HG03571 (cell line): ENCODE measurements around the gene INSL3.
"Not testable (repeated sequence)": the region's sequence is repeated elsewhere in the genome, so short reads cannot be mapped to it uniquely, and the experiment has no call there.

ENCODE experiments used
- ATAC-seq: cut with Tn5 transposase; IDR thresholded peaks from one replicate; pipeline ENCODE4 v1.9.1; 2021; ENCODE audit not compliant: unreplicated experiment

Gene INSL3

GRCh38 chr19:17790059-17790780 is 31.1 kb downstream of the INSL3 start:
- ATAC-seq, result no peak

- ATAC-seq, result no peak
Observed at GRCh38 chr19:17788632-17789031, 32.7 kb downstream of the INSL3 start.

- no peak for ATAC-seq
Observed at GRCh38 chr19:17787274-17787913, 33.9 kb downstream of the INSL3 start.

GRCh38 chr19:17784201-17785008 is 36.9 kb downstream of the INSL3 start:
- no peak for ATAC-seq

GRCh38 chr19:17783721-17784120 is 37.6 kb downstream of the INSL3 start:
- ATAC-seq, result not testable (repeated sequence)

- ATAC-seq, result no peak
Observed at GRCh38 chr19:17780781-17781180, 40.5 kb downstream of the INSL3 start.

- ATAC-seq, result no peak
Observed at GRCh38 chr19:17778968-17779929, 42.1 kb downstream of the INSL3 start.

GRCh38 chr19:17778251-17778967 is 42.9 kb downstream of the INSL3 start:
- ATAC-seq, result no peak

- not testable (repeated sequence) for ATAC-seq
Observed at GRCh38 chr19:17777840-17778239, 43.5 kb downstream of the INSL3 start.

- peak; percentile 57 for ATAC-seq
Observed at GRCh38 chr19:17775991-17776803, 45.1 kb downstream of the INSL3 start.

- no peak for ATAC-seq
Observed at GRCh38 chr19:17775245-17775927, 45.9 kb downstream of the INSL3 start.

GRCh38 chr19:17772172-17772571 is 49.1 kb downstream of the INSL3 start:
- no peak for ATAC-seq

GRCh38 chr19:17770613-17771012 is 50.7 kb downstream of the INSL3 start:
- ATAC-seq, result no peak

- ATAC-seq, result no peak
Observed at GRCh38 chr19:17767559-17767958, 53.8 kb downstream of the INSL3 start.

- no peak for ATAC-seq
Observed at GRCh38 chr19:17766543-17767131, 54.7 kb downstream of the INSL3 start.
